Measurements from ENCODE around the gene DLG4.

Gene DLG4
- total RNA-seq: 7.8 to 10.1 reads per million in 2 donors

GRCh38 chr17:7219812-7220592 is at the start of gene DLG4, which contains the start of gene ACADVL:
Gene DLG4 (minus strand): TSS chr17:7219836.
Gene ACADVL (plus strand): TSS chr17:7219938. CDS start chr17:7219985, 47 bp downstream.
- peak; percentile 70 for DNase-seq

- no peak for DNase-seq
These were observed 47.1 kb upstream of the DLG4 start for GRCh38 chr17:7266784-7267183.

- no peak for DNase-seq
These were observed 44.1 kb upstream of the DLG4 start for GRCh38 chr17:7263801-7264078.

- no peak for DNase-seq
These were observed 43.5 kb upstream of the DLG4 start for GRCh38 chr17:7262935-7263800.

GRCh38 chr17:7262192-7262934 is 42.7 kb upstream of the DLG4 start, which contains the start of gene CLDN7:
Gene CLDN7 (minus strand): TSS chr17:7262478. CDS start chr17:7262043, 435 bp downstream.
- no peak for DNase-seq

- DNase-seq: no peak
These were observed 41.9 kb upstream of the DLG4 start for GRCh38 chr17:7261379-7262191.

- no peak for DNase-seq
These were observed 41.2 kb upstream of the DLG4 start for GRCh38 chr17:7260651-7261378.

GRCh38 chr17:7260151-7260550 is 40.5 kb upstream of the DLG4 start:
- no peak for DNase-seq

GRCh38 chr17:7259555-7259889 is 39.9 kb upstream of the DLG4 start:
- DNase-seq: no peak

GRCh38 chr17:7258731-7259554 is 39.3 kb upstream of the DLG4 start:
- no peak for DNase-seq

GRCh38 chr17:7256766-7257456 is 37.3 kb upstream of the DLG4 start:
- no peak for DNase-seq

GRCh38 chr17:7254511-7254910 is 34.9 kb upstream of the DLG4 start:
- DNase-seq: no peak

- DNase-seq: no peak
These were observed 33.4 kb upstream of the DLG4 start for GRCh38 chr17:7253082-7253481.

- DNase-seq: peak; percentile 83
These were observed 32.8 kb upstream of the DLG4 start, which contains the start of gene ELP5 for GRCh38 chr17:7252176-7253043. Gene ELP5 (plus strand): TSS chr17:7252215. CDS start chr17:7252551, 336 bp downstream.

- peak; percentile 99 for DNase-seq
These were observed 32.1 kb upstream of the DLG4 start, which contains the start of gene CTDNEP1 for GRCh38 chr17:7251661-7252175. Gene CTDNEP1 (minus strand): TSS chr17:7251734. CDS start chr17:7251296, 438 bp downstream.

- no peak for DNase-seq
These were observed 31.3 kb upstream of the DLG4 start for GRCh38 chr17:7250695-7251627.

GRCh38 chr17:7249830-7250229 is 30.2 kb upstream of the DLG4 start:
- no peak for DNase-seq

All from T-helper 9 cell (primary cell).